Measurements from ENCODE around the gene ZSCAN18.
"Not testable (repeated sequence)": the region's sequence is repeated elsewhere in the genome, so short reads cannot be mapped to it uniquely, and the experiment has no call there.

Gene ZSCAN18

DNA sequence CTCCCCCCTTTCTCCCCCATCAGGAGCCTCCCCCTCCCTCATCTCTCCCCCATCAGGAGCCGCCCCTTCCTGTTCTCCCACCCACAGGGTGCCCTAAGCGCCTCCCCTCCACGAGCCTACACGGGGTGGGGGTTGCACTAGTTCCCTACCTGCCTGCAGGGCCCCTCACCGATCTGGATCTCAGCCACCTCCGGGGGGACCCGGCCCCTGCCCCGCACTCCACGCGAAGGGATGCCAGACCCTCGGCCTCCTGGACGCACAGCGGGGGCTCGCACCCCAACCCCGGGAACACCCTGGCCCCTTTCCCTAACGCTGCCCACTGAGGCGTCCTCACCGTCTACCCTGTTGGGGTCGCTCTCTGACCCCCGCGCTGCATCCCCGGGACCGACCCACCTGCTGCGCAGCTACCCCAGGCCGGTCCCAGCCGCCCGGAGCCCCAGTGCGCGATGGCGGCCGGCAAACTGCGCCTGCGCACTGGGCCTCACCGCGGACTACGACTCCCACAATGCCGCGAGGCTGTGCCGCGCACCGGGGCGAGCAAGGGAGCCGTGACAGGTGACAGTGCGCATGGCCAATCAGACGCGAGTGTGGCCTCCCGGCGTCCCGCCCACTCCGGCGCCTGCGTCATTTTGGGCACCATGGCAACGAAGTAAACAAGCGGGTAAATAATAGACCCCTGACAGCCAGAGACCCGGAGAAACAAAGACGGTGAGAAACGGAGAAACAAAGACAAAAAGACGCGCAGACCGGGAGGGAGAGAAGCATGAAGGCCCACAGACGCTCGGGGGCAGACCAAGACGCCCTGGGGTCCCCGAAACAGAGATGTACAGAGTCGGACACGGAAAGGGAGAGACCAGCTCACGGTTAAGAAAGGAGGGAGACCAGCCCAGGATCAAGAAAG lies at the start of gene ZSCAN18:
Gene ZSCAN18 (minus strand): TSS at position 451 of the 901 bp plus-strand sequence. CDS start 7,964 bp downstream, outside the sequence.
- peak; percentile 87 for DNase-seq

- DNase-seq = not testable (repeated sequence)
These were observed 49.4 kb upstream of the ZSCAN18 start for GRCh38 chr19:58147475-58147874.

- no peak for DNase-seq
These were observed 47.8 kb upstream of the ZSCAN18 start for GRCh38 chr19:58145849-58146248.

- DNase-seq = no peak
These were observed 36.2 kb upstream of the ZSCAN18 start for GRCh38 chr19:58134244-58134643.

GRCh38 chr19:58129284-58129683 lies 31.3 kb upstream of the ZSCAN18 start:
- DNase-seq = no peak

DNA sequence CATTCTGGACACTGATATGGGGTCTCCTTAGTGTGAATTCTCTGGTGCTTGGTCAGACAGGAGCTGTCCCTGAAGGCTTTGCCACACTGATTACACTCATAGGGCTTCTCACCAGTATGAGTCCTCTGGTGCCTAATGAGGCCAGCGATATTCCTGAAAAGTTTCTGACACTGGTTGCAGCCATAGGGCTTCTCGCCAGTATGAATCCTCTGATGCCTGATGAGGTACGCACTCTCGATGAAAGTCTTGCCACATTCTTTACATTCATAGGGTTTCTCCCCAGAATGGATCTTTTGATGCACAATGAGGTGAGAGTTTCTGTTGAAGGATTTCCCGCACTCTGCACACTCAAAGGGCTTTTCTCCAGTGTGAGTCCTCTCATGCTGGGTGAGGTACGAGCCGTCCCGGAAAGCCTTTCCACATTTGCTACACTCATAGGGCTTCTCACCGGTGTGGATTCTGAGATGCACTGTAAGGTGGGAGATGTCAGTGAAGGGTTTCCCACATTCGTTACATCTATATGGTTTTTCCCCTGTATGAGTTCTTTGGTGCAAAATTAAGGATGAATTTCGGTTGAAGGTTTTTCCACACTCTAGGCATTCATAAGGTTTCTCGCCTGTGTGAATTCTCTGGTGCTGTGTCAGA lies 30.1 kb upstream of the ZSCAN18 start:
- no peak for DNase-seq

DNA sequence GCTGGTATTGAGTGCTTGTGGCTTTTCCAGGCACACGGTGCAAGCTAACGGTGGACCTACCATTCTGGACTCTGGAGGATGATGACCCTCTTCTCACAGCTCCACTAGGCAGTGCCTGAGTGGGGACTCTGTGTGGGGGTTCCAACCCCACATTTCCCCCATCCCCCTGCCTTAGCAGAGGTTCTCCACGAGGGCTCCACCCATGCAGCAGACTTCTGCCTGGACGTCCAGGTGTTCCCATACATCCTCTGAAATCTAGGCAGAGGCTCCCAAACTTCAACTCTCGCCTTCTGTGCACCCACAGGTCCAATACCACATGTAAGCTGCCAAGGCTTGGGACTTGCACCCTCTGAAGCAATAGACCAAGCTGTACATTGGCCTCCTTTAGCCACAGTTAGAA lies 25.3 kb upstream of the ZSCAN18 start:
- DNase-seq = no peak

- DNase-seq = no peak
These were observed 21.1 kb upstream of the ZSCAN18 start for GRCh38 chr19:58118979-58119733.

DNA sequence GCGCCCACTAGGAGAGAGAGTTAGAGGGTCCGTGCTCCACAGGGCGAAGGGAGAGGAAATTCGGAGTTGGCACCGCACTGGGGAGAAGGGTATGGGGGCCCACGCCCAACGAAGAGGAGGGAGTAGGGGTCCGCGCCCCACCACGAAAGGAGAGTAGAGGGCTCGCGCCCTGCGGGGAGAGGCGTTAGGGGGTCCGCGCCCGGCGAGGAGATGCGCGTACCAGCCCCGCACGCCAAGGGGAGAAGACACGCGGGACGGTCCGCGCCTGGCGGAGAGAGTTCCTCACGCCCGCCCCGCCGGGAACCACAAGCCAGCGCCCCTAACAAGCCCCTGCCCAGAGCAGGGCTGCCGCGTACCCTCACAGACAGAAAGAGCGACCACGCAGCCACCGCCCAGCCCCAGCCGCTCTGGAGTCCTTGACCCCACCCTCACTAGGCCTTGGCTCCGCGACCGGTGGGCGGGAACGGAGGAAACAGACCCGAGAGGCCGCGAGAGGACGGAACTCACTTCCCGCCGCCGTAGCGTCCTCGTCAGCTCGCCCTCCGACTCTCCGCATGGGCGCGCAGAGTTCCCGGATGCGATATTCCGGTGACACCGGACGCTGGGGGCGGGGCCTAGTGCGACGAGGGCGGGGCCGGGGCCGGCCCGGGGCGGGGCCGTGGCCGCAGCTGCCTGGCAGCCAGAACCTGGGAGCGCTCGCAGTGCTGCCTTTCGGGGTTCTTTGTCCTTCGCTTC lies 20.0 kb upstream of the ZSCAN18 start:
- DNase-seq = no peak

- DNase-seq = no peak
These were observed 10.5 kb upstream of the ZSCAN18 start for GRCh38 chr19:58108546-58108817.

DNA sequence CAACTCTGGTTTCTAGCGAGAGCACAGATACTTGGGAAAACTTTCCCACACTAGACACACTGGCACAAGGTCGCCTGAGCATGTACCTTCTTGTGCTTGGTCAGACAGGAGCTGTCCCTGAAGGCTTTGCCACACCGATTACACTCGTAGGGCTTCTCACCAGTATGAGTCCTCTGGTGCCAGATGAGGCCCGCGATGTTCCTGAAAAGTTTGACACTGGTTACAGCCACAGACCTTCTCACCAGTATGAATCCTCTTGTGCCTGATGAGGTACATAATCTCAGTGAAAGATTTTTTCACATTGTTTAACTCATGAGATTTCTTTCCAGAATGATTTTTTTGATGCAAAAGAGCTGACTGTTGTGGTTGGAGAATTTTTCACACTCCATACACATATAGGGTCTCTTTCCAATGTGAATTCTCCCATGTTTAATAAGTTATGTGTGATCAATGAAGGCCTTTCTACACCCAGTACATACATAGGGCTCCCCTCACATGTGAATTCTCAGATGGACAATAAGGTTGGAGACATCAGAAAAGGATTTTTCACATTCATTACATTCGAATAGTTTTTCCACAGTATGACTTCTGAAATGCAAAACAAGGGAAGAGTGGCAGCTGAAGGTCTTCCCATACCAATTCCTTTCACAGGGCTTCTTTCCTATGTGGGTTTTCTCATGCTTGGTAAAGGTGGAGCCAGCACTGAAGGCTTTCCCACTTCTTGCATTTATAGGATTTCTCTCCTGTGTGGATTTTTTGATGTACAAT lies 9.9 kb upstream of the ZSCAN18 start:
- no peak for DNase-seq

- DNase-seq = no peak
These were observed 609 bp upstream of the ZSCAN18 start for GRCh38 chr19:58098682-58098998.

GRCh38 chr19:58097349-58097748 lies 682 bp downstream of the ZSCAN18 start:
- DNase-seq = no peak

GRCh38 chr19:58096884-58097283 lies 1.1 kb downstream of the ZSCAN18 start:
- DNase-seq = no peak

GRCh38 chr19:58095328-58095727 lies 2.7 kb downstream of the ZSCAN18 start:
- no peak for DNase-seq

DNA sequence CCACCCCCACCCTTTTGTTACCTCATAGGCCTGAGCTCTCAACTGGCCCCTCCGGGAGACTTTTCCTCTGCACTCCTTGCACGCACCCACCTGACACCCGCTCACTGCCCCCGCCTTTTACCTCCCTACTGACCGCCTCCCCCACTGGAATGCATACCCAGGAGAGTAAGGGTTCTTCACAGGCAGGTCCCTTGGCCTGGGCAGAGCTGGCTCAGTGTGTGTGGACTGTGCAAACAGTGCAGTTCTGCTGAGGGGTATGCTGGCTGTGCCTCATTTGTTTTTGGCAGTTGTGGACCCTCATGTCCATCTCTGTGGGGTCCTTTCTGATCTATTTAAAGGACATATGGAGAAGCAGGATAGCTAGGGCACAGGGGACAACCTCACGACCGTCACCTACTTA lies 5.0 kb downstream of the ZSCAN18 start:
- DNase-seq = no peak

GRCh38 chr19:58091251-58091995 lies 6.6 kb downstream of the ZSCAN18 start:
- DNase-seq = no peak

DNA sequence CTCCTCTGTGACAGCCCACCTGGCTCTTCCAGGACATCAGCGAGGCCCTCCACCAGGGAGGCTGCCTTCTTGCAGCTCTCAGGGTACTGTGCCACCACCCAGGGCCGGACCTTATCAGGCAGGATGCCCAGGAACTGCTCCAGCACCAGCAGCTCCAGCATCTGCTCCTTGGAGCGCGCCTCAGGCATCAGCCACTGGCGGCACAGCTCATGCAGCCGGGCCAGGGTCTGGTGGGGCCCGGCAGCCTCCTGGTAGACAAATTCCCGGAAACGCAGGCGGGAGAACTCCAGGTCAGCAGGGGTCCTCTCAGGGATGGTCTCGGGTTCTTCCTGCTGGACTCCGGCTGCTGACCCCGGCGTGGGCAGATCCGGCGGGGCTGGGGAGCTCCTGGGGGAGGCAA lies 8.2 kb downstream of the ZSCAN18 start:
- no peak for DNase-seq

GRCh38 chr19:58088521-58089052 lies 9.4 kb downstream of the ZSCAN18 start:
- no peak for DNase-seq

DNA sequence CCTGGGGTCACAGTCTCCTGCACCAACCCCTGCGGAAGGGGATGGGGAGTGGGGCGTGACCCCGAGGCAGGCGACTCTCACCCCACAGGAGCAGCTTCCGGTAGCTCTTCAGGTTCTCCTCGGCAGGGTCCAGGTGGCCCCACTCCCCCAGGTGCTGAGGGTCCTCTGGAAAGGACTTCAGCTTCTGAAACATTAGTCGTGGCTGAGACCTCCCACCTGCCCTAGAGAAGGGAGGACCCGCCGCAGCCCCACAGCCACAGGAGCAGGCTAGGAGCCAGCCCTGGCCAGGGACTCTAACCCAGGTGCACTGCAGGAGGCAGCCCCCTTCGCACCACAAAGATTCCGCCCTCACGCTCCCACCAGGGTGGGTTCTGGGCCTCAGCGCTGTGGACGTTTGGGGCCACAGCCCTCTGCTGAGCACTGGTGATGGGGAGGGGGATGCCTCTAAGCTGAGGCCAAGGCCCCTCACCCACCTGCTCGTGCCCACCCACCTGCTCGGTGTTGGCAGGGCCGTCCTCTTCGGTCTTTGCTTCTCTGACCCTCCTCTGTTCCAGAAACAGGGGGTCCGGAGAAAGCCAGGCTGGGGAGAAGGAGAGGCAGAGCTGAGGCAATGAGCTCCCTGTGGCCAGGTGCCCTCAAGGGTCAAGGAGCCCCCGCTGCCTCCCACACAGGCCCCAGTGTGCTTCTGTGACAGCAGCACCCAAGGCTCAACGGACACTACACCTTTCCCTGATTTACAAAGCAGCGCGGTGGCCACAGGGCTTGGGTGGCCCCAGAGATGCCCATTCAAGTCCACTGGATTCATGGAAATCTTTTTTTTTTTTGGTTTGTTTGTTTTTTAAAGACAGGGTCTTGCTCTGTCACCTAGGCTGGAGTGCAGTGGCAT lies 11.0 kb downstream of the ZSCAN18 start:
- DNase-seq = no peak

Data from NCI-H2107 (cell line).